ENCODE data around the gene RUSF1. TPM values are rescaled to one million over a fixed set of nuclear protein-coding genes. Genes with fewer than 3 reads are reported as not detected.

Gene RUSF1
- total and polyA plus RNA-seq, 8 donors = 21.4 to 171 (median 47.0) TPM

DNA sequence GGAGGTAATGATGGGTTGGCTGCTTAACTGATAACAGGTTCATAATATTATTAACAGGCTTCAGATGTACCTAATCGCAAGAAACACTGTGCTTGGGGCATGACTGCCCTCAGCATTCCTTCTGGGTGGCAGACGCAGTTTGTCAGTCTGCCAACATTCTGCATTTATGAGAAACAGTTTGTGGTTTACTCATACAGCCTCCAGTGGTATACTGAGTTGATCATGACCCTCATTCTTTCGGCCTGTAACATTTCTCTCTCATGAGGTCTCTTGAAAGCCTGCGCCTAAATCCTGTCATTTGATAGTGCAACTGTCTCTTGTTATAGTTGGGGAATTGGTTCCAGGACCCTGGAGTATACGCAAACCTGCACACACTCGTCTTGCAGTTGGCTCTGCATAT, 4.9 kb upstream of the RUSF1 start:
- no peak overlapping the region for H3K4me3 ChIP-seq
- H3K9me3 ChIP-seq = no peaks in the 10 kb centered on the region
- H3K27ac ChIP-seq = no peak overlapping the region
- intact Hi-C loops (cut with DNase I; ENCODE audit: low total_unique reads) = no loop called here
- no peaks in the 10 kb centered on the region for H3K36me3 ChIP-seq
- no peaks in the 10 kb centered on the region for H3K27me3 ChIP-seq
- 69 to 76% (median 75%) methylated on average over 6 of the region's 6 CpGs for WGBS, 5 donors
- DNase-seq = no peak
- TF ChIP-seq POLR2AphosphoS5 (IDR thresholded peaks at IDR 0.05) = no peak
- TF ChIP-seq, protein P1, sequence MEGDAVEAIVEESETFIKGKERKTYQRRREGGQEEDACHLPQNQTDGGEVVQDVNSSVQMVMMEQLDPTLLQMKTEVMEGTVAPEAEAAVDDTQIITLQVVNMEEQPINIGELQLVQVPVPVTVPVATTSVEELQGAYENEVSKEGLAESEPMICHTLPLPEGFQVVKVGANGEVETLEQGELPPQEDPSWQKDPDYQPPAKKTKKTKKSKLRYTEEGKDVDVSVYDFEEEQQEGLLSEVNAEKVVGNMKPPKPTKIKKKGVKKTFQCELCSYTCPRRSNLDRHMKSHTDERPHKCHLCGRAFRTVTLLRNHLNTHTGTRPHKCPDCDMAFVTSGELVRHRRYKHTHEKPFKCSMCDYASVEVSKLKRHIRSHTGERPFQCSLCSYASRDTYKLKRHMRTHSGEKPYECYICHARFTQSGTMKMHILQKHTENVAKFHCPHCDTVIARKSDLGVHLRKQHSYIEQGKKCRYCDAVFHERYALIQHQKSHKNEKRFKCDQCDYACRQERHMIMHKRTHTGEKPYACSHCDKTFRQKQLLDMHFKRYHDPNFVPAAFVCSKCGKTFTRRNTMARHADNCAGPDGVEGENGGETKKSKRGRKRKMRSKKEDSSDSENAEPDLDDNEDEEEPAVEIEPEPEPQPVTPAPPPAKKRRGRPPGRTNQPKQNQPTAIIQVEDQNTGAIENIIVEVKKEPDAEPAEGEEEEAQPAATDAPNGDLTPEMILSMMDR (IDR thresholded peaks at IDR 0.05) = no peak
- no peak for TF ChIP-seq EP300 (IDR thresholded peaks at IDR 0.05)
- TF ChIP-seq POLR2A (IDR thresholded peaks at IDR 0.05) = no peak
- peaks cover 8 to 18% (median 13%) of the 10 kb centered on the region in 4 donors for H3K4me1 ChIP-seq

DNA sequence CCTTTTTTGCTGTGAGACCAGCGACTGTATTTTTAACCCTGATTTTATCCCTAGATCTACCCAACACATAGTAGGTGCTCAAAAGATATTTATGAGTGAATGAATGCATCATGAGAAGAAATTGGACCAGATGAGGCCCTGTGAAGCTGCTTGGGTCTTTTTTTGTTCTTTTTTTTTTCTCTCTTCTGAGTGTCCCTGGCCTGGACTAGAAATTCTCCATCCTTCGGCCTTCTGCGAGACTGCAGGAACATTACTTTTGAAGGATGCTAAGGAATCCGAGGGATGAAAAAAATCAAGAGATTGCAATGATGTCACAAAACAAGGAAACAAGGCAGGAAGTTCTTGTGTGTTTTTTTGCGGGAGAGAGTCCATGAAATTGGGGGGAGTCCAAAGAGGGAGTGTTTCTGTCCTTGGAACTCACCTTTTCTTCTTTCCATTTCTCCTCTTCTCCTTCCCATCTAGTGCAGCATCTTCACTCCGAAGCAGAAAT, 560 bp upstream of the RUSF1 start:
- no peaks in the 10 kb centered on the region for H3K9me3 ChIP-seq
- DNase-seq = peak in 1 of 2 donors; percentile 70
- H3K36me3 ChIP-seq = peaks cover 0 to 24% (median 15%) of the 10 kb centered on the region in 4 donors
- H3K4me1 ChIP-seq = peaks cover 17 to 46% (median 35%) of the 10 kb centered on the region in 4 donors
- no peaks in the 10 kb centered on the region for H3K27me3 ChIP-seq
- intact Hi-C loops (cut with DNase I; ENCODE audit: low total_unique reads) = no loop called here
- WGBS, 5 donors = 10 to 14% (median 12%) methylated on average over 6 of the region's 6 CpGs
- peak overlapping the region; percentile 62 to 87 (median 82) for H3K4me3 ChIP-seq
- TF ChIP-seq POLR2AphosphoS5 (IDR thresholded peaks at IDR 0.05) = no peak
- TF ChIP-seq, protein P1 (IDR thresholded peaks at IDR 0.05) = no peak
- TF ChIP-seq EP300 (IDR thresholded peaks at IDR 0.05) = no peak
- TF ChIP-seq POLR2A (IDR thresholded peaks at IDR 0.05) = no peak
- H3K27ac ChIP-seq = peak overlapping the region; percentile 90 to 98 (median 93)

DNA sequence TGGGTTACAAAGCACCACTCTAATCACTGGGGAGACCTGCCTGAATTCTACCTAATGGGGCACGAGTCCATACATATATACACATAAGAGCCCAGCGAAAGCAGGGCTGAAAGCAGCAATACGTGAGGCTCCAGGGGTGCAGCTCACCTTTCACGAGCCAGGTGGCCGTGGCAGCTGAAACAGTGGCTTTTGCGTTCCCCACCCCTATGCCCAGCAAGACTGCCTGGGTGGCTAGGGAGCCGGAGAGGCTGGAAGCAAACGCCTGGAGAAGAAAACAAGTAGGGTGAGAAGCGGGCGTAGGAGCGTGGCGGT, 618 bp downstream of the RUSF1 start:
- H3K4me3 ChIP-seq = peak overlapping the region; percentile 62 to 87 (median 82)
- intact Hi-C loops (cut with DNase I; ENCODE audit: low total_unique reads) = no loop called here
- no peak for DNase-seq
- peaks cover 0 to 24% (median 15%) of the 10 kb centered on the region in 4 donors for H3K36me3 ChIP-seq
- H3K9me3 ChIP-seq = no peaks in the 10 kb centered on the region
- TF ChIP-seq EP300 (IDR thresholded peaks at IDR 0.05) (no peak), POLR2AphosphoS5 (IDR thresholded peaks at IDR 0.05) (no peak)
- TF ChIP-seq, protein P1 (IDR thresholded peaks at IDR 0.05) = no peak
- H3K4me1 ChIP-seq = peaks cover 17 to 46% (median 35%) of the 10 kb centered on the region in 4 donors
- H3K27ac ChIP-seq = peak overlapping the region; percentile 90 to 98 (median 93)
- H3K27me3 ChIP-seq = no peaks in the 10 kb centered on the region
- WGBS, 5 donors = 1 to 2% (median 1%) methylated on average over 7 to 12 of the region's 12 CpGs

DNA sequence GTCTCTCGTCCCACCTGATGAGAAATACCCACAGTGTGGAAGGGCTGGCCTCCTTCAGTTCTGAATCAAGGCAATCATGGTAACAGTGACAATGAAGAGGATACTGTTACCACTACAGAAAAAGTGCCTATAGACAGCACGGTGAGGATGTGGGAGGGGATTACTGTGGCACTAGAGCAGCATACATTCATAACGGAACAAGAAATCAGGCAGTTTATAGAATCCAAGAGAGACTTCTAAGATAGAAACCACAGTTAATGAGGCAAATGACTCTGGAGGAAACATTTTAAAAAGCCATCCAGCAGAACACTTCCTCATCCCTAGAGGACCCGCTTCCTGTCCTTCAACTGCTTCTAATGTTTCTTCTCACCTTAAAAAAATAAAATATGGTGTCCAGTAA, 2.7 kb downstream of the RUSF1 start:
- WGBS, 5 donors = 70 to 80% (median 70%) methylated on average over 4 of the region's 4 CpGs
- H3K9me3 ChIP-seq = no peaks in the 10 kb centered on the region
- intact Hi-C loops (cut with DNase I; ENCODE audit: low total_unique reads) = no loop called here
- DNase-seq = no peak
- TF ChIP-seq POLR2A (IDR thresholded peaks at IDR 0.05) (no peak), EP300 (IDR thresholded peaks at IDR 0.05) (no peak), POLR2AphosphoS5 (IDR thresholded peaks at IDR 0.05) (no peak)
- TF ChIP-seq, protein P1 (IDR thresholded peaks at IDR 0.05) = no peak
- H3K4me1 ChIP-seq = peaks cover 17 to 50% (median 39%) of the 10 kb centered on the region in 4 donors
- H3K27ac ChIP-seq = no peak overlapping the region
- no peak overlapping the region for H3K4me3 ChIP-seq
- no peaks in the 10 kb centered on the region for H3K27me3 ChIP-seq
- peaks cover 0 to 25% (median 18%) of the 10 kb centered on the region in 4 donors for H3K36me3 ChIP-seq
